Liver (tissue), 3 donors: Measurements from ENCODE around the gene MTSS2.

ENCODE experiments used
- CTCF ChIP-seq: fragments of 150-350 bp; IDR thresholded peaks from 2 replicates; pipeline ENCODE4 v1.5.1; 2017; ENCODE audit warnings: improper control_type of control experiment, low read depth, low read length; ENCODE audit not compliant: missing input control
- EGR1 ChIP-seq, 2 donors: IDR thresholded peaks; 2 replicates each; pipeline ENCODE4 v1.6.1; 2016 to 2018; ENCODE audit warnings: antibody characterized with exemption in 2 of 2, low read depth in 2 of 2
- FOXA1 ChIP-seq: IDR thresholded peaks from 2 replicates; pipeline ENCODE4 v1.6.1; 2016; ENCODE audit warnings: antibody characterized with exemption
- MAX ChIP-seq: IDR thresholded peaks from 2 replicates; pipeline ENCODE4 v1.6.1; 2016; ENCODE audit warnings: antibody characterized with exemption
- RAD21 ChIP-seq, 2 donors: IDR thresholded peaks; 2 replicates each; pipeline ENCODE4 v1.6.1; 2016; ENCODE audit warnings: antibody characterized with exemption in 2 of 2, mild to moderate bottlenecking in 2 of 2
- REST ChIP-seq: IDR thresholded peaks from 2 replicates; pipeline ENCODE4 v1.6.1; 2016; ENCODE audit warnings: antibody characterized with exemption, mild to moderate bottlenecking
- YY1 ChIP-seq: IDR thresholded peaks from 2 replicates; pipeline ENCODE4 v1.6.1; 2016; ENCODE audit warnings: antibody characterized with exemption, mild to moderate bottlenecking
- donor health status: healthy.
- donor health status: healthy.

- TF ChIP-seq CTCF (no peak), REST (no peak), EGR1 (IDR thresholded peaks at IDR 0.05; ENCODE audit: low read depth in 2 of 2) (no peak), YY1 (no peak), FOXA1 (no peak), MAX (no peak), RAD21 (IDR thresholded peaks at IDR 0.05) (no peak)
Observed at GRCh38 chr16:70677499-70678120, 8.2 kb downstream of the MTSS2 start.
